ENCODE data around the gene DIP2B.

DNA sequence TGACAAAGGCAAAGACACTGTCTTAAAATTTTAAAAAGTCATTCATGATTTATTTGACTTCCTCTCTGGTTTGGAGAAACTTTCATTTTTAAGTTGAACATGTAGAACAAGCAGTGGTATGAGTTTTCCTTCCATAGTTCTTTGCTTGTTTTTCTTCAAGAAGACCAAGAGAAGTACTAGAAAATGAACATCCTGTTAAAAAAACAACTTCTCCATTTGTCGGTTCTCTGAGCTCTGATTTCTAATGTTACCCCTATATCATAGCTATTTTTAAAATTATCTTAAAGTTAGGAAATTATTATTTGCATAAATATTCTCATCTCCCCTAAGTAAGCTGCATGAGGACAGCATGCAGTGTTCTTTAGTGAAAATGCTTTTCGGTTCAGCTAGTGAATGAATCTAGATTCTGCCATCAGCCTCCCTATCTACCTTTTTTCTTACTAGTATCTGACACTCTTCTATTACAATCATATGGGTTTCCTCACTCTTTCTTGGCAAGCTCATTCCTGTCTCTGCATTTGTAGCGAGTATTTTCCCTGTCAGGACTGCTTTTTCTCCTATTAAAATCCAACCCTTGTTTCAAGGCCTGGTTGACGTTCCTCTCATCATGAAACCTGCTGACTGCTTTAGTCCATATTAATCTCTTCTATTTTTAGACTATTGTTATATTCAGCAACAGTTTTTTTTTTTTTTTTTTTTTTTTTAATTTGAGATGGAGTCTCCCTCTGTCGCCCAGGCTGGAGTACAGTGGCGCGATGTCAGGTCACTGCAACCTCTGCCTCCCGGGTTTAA lies 15.8 kb downstream of the DIP2B start:
- no peak for TF ChIP-seq CTCF (IDR thresholded peaks at IDR 0.05; ENCODE audit: poor library complexity, severe bottlenecking)
- no peak for TF ChIP-seq POLR2AphosphoS5 (IDR thresholded peaks at IDR 0.05)
- TF ChIP-seq TAF1 (IDR thresholded peaks at IDR 0.05; ENCODE audit: low read depth), result no peak

Data from neural cell (in vitro differentiated cells).